Kidney (tissue), 14 donors: ENCODE data around the gene TMEM129. TPM values are rescaled to one million over a fixed set of nuclear protein-coding genes. Genes with fewer than 3 reads are reported as not detected.

Experiments
- DNase-seq, 5 donors: peaks; one replicate each; pipeline ENCODE4 v3.0.0-alpha.2; 2013 to 2020
- FAIRE-seq: peaks from 2 replicates; lab custom pipeline; 2012; peaks lifted over from hg19 to GRCh38; lab: Jason Lieb, UNC
- H3K27ac ChIP-seq, 2 donors: one replicate each; pipeline ENCODE4 v1.7.0; 2013; ENCODE audit warnings: low read depth in 2 of 2, low read length in 2 of 2, inconsistent platforms in 1 of 2
- H3K27me3 ChIP-seq: one replicate; pipeline ENCODE4 v1.7.1; 2013; ENCODE audit warnings: low read length, inconsistent platforms; ENCODE audit not compliant: control insufficient read depth, insufficient read depth
- H3K36me3 ChIP-seq, 3 donors: one replicate each; pipeline versions ENCODE4 v1.7.0 to v1.7.1; 2013; ENCODE audit warnings: low read length in 3 of 3, control low read depth in 1 of 3, inconsistent platforms in 1 of 3; ENCODE audit not compliant: insufficient read depth in 3 of 3, control insufficient read depth in 2 of 3
- H3K4me1 ChIP-seq, 3 donors: one replicate each; pipeline versions ENCODE4 v1.7.0 to v1.7.1; 2013; ENCODE audit warnings: low read length in 3 of 3, inconsistent platforms in 1 of 3, low read depth in 1 of 3; ENCODE audit not compliant: control insufficient read depth in 2 of 3, insufficient read depth in 2 of 3
- H3K4me3 ChIP-seq, 3 donors: one replicate each; pipeline versions ENCODE4 v1.7.0 to v1.8.1; 2013; ENCODE audit warnings: low read length in 3 of 3, control low read depth in 1 of 3, inconsistent platforms in 1 of 3
- H3K9ac ChIP-seq, 3 donors: one replicate each; pipeline versions ENCODE4 v1.7.0 to v1.7.1; 2013; ENCODE audit warnings: low read length in 3 of 3, control low read depth in 1 of 3, inconsistent platforms in 1 of 3
- H3K9me3 ChIP-seq, 3 donors: one replicate each; pipeline versions ENCODE4 v1.7.0 to v1.7.1; 2013; ENCODE audit warnings: low read length in 3 of 3, control low read depth in 1 of 3, inconsistent platforms in 1 of 3; ENCODE audit not compliant: control insufficient read depth in 2 of 3, insufficient read depth in 1 of 3
- intact Hi-C: fragments of 100-400 bp; cut with DNase I; formaldehyde crosslinking; loops from one replicate; pipeline ENCODE4 v1.11.1; 2022
- polyA plus RNA-seq: library from polyadenylated mRNA; stranded (reverse); fragments of 350-450 nt; fragmentation: Illumina TruSeq; extraction: RNeasy Lipid Tissue Mini Kit (QIAGEN cat#74804); gene quantifications from one replicate; pipeline ENCODE4 v1.2.3, GENCODE V29; 2014; ENCODE audit warnings: low read depth, low replicate concordance; ENCODE audit not compliant: insufficient read depth
- total RNA-seq: library from RNA; stranded (reverse); fragmentation: NEBNext Ultra II Directional; extraction: Animal tissue kit (Norgen Biotek cat#: 25700); gene quantifications from one replicate; pipeline ENCODE4 v1.2.1, GENCODE V29; 2021
- TF ChIP-seq, protein P1 (sequence below): IDR thresholded peaks from 3 replicates; pipeline ENCODE4 v1.5.1; 2012; ENCODE audit warnings: mild to moderate bottlenecking, moderate library complexity, borderline replicate concordance; ENCODE audit not compliant: insufficient read depth; ENCODE audit errors: extremely low read depth
- donor health status: control.
- donor health status: control.
- donor health status: control.
- donor health status: control.
- donor health status: control.
- donor health status: DM: yes; HTN: yes; CAD: no.
- donor health status: Normal renal cell carcinoma (clear cell type).

Gene TMEM129
- total and polyA plus RNA-seq, 2 donors from 2014 or later = 48.2 to 60.0 TPM

DNA sequence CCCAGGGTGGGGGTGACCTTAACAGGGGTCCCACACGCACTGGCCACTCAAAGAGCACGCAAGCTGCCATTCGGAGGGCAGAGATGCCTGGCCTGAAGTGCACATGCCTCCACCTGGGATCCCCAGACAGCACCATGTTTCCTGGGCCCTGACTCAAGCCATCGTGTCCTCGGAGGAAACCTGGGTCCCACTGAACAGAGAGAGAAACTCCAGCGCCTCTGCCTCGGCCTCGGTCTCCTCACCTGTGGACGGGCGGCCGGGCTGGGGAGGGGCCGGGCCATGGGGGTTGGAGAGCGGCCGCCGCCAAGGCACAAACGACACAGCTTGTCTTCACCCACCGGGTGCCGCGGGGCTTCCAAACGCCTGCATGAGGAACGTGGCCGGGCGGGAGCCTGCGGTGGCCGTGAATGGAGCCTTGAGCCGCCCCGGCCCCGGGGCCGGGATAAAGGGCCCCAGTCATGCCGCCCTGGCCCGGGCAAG is 42.0 kb upstream of the TMEM129 start:
- FAIRE-seq (no peak), DNase-seq (no peak)
- Histone ChIP-seq H3K27ac (no peak overlapping the region), H3K36me3 (no peaks in the 10 kb centered on the region), H3K4me1 (peaks cover 0 to 7% (median 0%) of the 10 kb centered on the region in 3 donors), H3K4me3 (no peak overlapping the region), H3K9ac (no peak overlapping the region), H3K27me3 (no peaks in the 10 kb centered on the region), H3K9me3 (no peaks in the 10 kb centered on the region)
- intact Hi-C loops = no loop called here
- TF ChIP-seq, protein P1, sequence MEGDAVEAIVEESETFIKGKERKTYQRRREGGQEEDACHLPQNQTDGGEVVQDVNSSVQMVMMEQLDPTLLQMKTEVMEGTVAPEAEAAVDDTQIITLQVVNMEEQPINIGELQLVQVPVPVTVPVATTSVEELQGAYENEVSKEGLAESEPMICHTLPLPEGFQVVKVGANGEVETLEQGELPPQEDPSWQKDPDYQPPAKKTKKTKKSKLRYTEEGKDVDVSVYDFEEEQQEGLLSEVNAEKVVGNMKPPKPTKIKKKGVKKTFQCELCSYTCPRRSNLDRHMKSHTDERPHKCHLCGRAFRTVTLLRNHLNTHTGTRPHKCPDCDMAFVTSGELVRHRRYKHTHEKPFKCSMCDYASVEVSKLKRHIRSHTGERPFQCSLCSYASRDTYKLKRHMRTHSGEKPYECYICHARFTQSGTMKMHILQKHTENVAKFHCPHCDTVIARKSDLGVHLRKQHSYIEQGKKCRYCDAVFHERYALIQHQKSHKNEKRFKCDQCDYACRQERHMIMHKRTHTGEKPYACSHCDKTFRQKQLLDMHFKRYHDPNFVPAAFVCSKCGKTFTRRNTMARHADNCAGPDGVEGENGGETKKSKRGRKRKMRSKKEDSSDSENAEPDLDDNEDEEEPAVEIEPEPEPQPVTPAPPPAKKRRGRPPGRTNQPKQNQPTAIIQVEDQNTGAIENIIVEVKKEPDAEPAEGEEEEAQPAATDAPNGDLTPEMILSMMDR = no peak

DNA sequence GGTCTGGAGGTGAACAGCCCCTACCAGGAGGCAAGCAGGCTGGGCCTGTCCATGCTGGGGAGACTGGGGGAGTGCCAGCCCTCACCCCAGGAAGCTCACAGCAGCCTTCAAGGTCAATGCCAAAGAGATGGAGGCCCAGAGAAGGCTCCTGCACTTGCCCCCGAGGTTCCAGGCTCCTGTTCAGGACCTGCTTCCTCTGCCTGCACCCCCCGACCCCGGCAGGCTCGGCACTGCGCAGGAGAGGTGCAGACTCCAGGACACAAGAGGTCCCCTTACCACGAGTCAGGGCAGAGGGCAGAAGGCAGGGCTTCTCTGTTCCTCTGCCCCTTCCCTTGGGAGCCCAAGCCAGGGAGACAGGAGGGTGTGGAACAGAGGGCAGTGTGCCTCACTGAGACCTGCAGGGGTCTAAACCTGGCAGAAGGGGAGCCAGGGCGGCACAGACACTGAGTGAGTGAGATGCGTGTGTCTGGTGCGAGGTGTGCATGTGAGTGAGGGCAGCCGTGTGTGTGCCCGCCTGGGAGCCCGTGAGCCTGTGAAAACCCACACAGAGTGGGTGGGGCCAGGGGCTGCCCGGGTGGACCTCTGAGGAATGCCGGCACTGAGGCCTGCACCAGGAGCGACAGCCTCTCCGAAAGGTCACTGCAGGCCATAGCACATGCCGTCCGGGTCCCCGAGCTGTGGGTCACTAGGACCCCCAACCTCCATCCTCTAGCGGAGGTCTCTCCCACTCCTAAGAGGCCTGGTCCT is 41.3 kb upstream of the TMEM129 start:
- no peak for FAIRE-seq
- intact Hi-C loops = no loop called here

GRCh38 chr4:1761130-1761689 is 40.1 kb upstream of the TMEM129 start:
- TF ChIP-seq, protein P1 = no peak

More for the DNA sequence above, 41.3 kb upstream of the TMEM129 start:
- Histone ChIP-seq H3K27ac (no peak overlapping the region), H3K27me3 (no peaks in the 10 kb centered on the region), H3K4me3 (no peak overlapping the region), H3K4me1 (peaks cover 0 to 7% (median 0%) of the 10 kb centered on the region in 3 donors), H3K9me3 (no peaks in the 10 kb centered on the region), H3K36me3 (no peaks in the 10 kb centered on the region), H3K9ac (no peak overlapping the region)
- DNase-seq = no peak
- TF ChIP-seq, protein P1 = no peak

More at GRCh38 chr4:1761130-1761689, 40.1 kb upstream of the TMEM129 start:
- FAIRE-seq (no peak), DNase-seq (no peak)
- no peak overlapping the region for H3K4me3 ChIP-seq
- no peak overlapping the region for H3K9ac ChIP-seq
- no peaks in the 10 kb centered on the region for H3K9me3 ChIP-seq
- H3K27me3 ChIP-seq = no peaks in the 10 kb centered on the region
- H3K36me3 ChIP-seq = no peaks in the 10 kb centered on the region
- H3K27ac ChIP-seq = no peak overlapping the region
- peaks cover 0 to 5% (median 0%) of the 10 kb centered on the region in 3 donors for H3K4me1 ChIP-seq
- intact Hi-C loops = no loop called here
